Measurements from ENCODE around the gene CSMD2.

Gene CSMD2

GRCh38 chr1:33634143-33634542 is 530.9 kb downstream of the CSMD2 start (continued):
- TF ChIP-seq TCF4 (CRISPR knock-in tag; IDR thresholded peaks at IDR 0.05; ENCODE audit: borderline replicate concordance) (no peak), POU6F1 (CRISPR knock-in tag; IDR thresholded peaks at IDR 0.05; ENCODE audit: borderline replicate concordance, low read depth) (no peak), PATZ1 (CRISPR knock-in tag; IDR thresholded peaks at IDR 0.05; ENCODE audit: borderline replicate concordance) (no peak), ZFP30 (CRISPR knock-in tag; IDR thresholded peaks at IDR 0.05) (no peak)

- peak; percentile 98 for ATAC-seq
- no peak for TF ChIP-seq POU6F1 (CRISPR knock-in tag; IDR thresholded peaks at IDR 0.05; ENCODE audit: borderline replicate concordance, low read depth)
- TF ChIP-seq ZNF8 (CRISPR knock-in tag; IDR thresholded peaks at IDR 0.05): no peak
- no peak for TF ChIP-seq ZNF70 (CRISPR knock-in tag; IDR thresholded peaks at IDR 0.05)
- TF ChIP-seq ZFP30 (CRISPR knock-in tag; IDR thresholded peaks at IDR 0.05): no peak
Measured at GRCh38 chr1:33633019-33633801, 531.8 kb downstream of the CSMD2 start.

GRCh38 chr1:33630686-33631085 is 534.3 kb downstream of the CSMD2 start:
- TF ChIP-seq TSHZ2 (CRISPR knock-in tag; IDR thresholded peaks at IDR 0.05) (no peak), SNAI2 (CRISPR knock-in tag; IDR thresholded peaks at IDR 0.05) (no peak), ZFP30 (CRISPR knock-in tag; IDR thresholded peaks at IDR 0.05) (no peak), CSRNP3 (CRISPR knock-in tag; IDR thresholded peaks at IDR 0.05) (no peak), POU6F1 (CRISPR knock-in tag; IDR thresholded peaks at IDR 0.05; ENCODE audit: borderline replicate concordance, low read depth) (no peak), CSDC2 (CRISPR knock-in tag; IDR thresholded peaks at IDR 0.05) (no peak), TCF4 (CRISPR knock-in tag; IDR thresholded peaks at IDR 0.05; ENCODE audit: borderline replicate concordance) (no peak), OSR1 (CRISPR knock-in tag; IDR thresholded peaks at IDR 0.05) (no peak), CREB5 (CRISPR knock-in tag; IDR thresholded peaks at IDR 0.05; ENCODE audit: low read depth) (no peak), ZNF8 (CRISPR knock-in tag; IDR thresholded peaks at IDR 0.05) (no peak), ARNTL (CRISPR knock-in tag; IDR thresholded peaks at IDR 0.05; ENCODE audit: borderline replicate concordance, low read depth) (no peak), ZNF565 (CRISPR knock-in tag; conservative IDR thresholded peaks at IDR 0.05; ENCODE audit: low read depth) (no peak)
- no peak for ATAC-seq

All from SK-N-SH treated with all-trans-retinoic acid at 6 μM for 48 hours (cell line).